HL-60/S4 (cell line): ENCODE results near the gene IDH3G.
"Not testable (repeated sequence)": the region's sequence is repeated elsewhere in the genome, so short reads cannot be mapped to it uniquely, and the experiment has no call there.

Experiments used
- in situ Hi-C: fragments of 300-500 bp; cut with MboI; formaldehyde crosslinking; loops from 2 replicates; pipeline ENCODE4 v1.14.3; 2022; ENCODE audit warnings: low sequenced_read_pairs

The IDH3G gene

DNA sequence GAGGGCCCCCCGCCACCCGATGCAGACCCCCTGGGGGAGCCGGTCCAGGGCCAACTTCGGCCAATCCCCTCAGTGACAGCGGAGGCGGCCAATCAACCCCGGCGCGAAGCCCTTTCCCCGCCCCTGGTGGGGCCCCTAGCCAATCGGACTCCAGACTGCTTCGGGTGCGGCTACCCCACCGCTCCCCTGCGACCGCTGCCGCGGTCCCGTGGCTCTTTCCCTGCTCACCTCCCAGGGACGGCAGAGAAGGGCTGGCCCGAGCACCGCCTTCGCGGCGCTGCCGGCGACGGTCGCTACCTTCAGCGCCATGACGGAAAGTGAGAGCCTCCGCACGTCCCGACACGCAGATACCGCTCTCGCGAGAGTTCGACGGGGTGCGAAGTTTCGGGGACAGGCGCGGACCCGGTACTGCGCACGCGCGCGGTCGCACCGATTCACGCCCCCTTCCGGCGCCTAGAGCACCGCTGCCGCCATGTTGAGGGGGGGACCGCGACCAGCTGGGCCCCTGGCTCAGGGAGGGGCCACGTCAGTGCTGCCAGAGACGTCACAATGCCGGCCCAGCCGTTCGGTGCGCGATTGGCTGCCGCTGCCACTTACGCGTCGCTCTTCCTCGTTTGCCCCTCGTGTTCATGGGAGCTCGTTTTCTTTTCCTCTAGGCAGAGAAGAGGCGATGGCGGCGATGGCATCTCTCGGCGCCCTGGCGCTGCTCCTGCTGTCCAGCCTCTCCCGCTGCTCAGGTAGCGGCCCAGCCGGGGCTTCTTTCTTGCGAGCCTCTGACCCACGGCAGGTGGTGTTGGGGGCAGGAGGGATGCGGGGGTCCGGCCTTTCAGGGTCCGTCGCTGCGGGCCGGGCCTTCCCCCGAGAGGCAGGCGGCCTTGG is at the start of gene IDH3G, which contains the start of gene SSR4:
IDH3G (minus strand) TSS at position 358 of the 879 bp plus-strand sequence; CDS start at position 309, 49 bp downstream.
SSR4 (plus strand) TSS at position 651 of the 879 bp plus-strand sequence; CDS start at position 671, 20 bp downstream.
- in situ Hi-C loops: no loop called here

DNA sequence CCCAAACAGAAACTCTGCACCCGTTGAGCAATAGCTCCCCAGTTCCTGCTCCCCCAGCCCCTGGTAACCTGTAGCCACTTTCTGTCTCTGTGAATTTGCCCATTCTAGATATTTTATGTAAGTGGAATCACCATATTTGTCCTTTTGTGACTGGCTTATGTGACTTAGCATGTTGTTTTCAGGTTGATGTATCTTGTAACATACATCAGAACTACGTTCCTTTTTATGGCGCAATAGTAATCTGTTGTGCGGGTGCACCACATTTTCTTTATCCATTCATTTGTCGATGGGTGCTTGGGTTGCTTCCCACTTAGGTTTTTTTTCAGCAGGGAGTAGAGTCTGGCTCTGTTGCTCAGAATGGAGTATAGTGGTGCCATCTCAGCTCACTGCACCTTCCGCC is 42.7 kb upstream of the IDH3G start:
- in situ Hi-C loops: no loop called here

DNA sequence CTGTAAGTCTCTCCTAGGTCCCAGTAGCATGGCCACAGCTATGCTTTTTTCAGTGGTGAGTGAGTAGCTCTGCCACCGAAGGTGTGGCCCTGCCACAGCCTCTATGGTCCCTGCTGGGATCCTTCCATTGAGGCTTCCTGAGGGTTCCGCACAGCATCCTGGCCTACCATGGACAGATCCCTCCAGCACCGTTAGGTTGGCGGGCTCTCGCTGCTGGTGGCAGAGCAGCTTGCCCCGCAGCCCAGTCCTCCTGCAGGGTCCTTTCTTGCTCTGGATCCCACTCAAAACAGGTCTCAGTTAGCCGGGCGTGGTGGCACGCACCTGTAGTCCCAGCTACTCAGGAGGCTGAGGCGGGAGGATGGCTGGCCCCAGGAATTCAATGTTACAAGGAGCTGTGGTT is 38.6 kb upstream of the IDH3G start:
- in situ Hi-C loops: no loop called here

DNA sequence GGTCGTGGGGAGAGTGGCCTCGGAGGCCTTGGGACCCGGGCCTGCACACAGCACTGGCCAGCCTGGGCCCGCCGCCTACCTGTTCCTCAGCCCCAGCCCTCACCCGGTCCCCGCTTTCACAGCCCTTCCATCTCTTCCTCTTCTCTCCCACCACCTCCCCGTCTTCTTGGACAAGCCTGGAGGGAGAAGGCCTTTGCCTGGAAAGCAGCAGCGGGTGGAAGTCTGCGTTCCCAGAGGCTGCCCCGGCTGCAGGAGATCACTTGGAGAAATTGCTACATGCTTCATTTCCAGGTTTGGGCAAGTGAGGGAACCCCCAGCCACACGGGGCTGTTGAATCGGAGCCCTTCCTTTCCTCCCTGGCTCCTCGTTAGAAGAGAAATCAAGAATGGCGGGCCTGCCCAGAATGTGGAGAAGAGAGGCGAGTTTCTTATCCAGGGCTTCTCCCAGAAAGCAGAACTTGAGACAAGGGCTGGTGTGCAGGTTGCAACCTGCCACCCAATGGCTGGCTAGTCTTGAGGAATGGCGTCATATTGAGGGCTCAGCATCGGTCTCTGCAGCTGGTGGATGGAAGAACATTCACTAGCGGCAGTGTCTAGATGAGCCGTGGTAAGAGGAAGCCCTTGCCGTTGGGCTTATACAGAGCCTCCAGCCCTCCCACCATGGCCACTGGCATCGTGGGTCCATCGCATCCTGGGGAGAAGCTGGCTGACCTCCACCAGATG is 37.4 kb upstream of the IDH3G start:
- in situ Hi-C loops: no loop called here

DNA sequence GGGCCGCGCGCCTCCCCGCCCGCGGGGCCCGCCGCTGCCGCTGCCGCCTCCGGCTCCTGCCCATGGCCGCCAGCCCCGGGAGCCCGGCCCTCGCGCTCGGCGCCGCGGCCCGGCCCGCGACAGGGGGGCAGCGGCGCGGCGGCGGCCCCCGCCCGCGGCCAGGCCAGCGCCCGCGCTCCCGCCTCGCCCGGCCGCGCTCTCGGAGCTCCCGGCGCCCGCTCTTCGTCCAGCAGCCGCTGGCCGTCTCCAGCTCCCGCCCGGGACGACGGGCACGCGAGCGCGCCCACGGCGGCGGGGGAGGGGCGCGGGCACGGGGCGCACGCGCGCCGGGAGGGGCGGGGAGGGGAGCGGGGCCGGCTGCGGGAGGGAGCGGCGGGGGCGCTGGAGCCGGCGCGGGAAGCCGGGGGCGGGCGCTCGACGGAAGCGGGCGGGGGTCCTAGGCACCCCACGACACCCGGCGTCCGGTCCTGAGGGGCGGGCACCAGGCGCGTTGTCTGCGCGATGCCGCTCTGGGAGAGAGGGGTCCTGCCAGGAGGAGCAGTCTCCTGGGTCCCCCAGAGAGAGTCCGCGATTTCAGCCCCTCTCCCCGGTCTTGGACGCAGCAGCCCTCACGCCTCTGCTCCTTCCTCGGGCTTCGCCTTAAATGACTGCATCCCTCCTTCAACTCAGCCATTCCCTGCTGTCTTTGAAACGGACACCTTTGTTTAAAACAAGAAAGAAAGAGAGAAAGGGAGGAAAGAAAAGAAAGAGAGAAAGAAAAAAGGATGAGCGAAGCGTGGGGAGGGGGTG is 36.7 kb upstream of the IDH3G start:
- in situ Hi-C loops: no loop called here

DNA sequence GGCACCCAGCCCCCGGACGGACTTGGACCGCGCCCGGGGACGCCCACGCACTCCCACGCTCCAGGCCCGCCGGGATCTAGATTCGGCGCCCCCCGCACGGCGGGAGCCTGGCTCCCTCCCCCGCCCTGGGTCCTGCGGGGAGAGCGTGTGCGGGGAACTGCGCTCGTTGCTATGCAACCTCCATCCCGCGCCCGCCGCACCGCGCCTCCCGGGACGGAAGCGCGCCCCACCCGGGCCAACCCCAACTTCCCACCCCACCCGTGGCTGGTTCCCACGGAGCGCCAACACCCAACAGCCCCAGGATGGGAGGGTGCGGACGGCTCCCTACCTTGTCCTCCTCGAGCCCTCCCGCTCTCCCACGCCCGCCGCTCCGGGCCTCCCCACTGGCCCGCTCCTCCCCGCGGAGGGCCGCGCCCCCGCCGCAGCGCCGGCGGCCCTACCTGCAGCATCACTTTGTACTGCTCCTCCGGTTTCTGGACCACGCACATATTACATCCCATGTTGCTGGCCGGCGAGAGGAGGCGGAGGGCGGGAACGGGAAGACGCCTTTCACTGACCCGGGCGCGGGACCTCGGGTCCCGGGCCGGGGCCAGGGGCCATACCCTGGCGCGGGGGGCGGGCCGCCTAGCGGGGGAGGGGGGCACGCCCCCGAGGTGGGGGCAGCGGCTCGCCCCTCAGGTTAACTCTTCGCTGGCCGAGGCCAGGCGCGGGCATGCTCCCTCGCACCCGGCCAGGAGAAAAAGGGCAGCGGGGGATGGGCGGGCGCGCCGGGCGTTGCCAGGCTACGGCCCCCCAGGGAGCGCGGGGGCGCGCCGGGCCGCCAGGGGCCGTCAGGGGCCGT is 35.8 kb upstream of the IDH3G start, which contains the start of gene PDZD4:
PDZD4 (minus strand) TSS at position 746 of the 841 bp plus-strand sequence; CDS start at position 500, 246 bp downstream.
- in situ Hi-C loops: no loop called here

DNA sequence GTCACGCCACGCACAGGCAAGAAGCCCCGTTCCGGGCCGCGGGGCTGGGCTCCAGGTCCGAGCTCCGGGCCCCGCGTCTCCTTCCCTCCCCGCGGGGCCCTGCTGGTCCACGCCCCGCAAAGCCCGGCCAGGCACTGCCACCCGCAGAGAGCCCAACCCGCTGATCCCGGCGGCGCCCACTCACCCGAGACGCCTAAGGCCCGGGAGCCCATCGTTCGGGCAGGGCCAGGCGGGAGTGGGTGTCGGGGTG is 35.3 kb upstream of the IDH3G start:
- in situ Hi-C loops: no loop called here

DNA sequence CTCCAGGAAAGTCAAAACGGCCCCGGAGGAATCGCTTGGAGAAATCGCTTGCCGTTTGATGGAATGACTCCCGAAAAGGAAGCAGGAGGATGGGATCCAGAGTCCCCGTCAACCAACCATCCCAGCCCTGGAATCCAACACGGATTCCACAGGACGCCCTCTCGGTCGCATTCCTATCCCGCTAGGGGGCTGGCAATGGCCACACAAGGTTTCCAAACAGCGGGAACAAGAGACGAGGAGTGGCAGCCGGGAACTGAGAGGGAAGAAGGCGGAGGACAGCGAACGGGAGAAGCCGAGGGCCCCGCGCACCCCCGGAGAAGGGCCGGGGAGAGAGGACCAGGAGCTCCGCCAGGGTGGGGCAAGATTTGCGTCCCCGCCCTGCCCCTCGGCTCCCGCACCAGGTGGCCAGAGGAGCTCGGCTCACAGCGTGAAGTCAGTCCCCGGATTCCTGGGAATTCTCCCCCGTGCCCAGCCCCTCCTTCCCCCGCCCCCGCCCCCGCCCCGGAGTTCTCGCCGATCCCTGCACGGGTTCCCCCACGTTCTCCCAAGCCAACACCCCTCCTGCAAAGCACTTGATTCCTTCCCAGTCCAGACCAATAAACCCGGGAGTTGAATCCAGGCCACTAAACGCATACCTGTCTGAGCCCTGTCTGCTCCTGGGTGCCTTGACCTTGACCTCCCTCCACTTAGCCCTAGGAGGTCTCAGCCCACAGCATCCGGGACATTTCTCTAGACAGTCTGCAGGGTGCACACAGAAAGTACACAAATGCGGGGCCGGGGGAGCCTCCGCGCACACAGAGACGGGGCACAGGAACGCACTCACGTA is 34.8 kb upstream of the IDH3G start:
- in situ Hi-C loops: no loop called here

DNA sequence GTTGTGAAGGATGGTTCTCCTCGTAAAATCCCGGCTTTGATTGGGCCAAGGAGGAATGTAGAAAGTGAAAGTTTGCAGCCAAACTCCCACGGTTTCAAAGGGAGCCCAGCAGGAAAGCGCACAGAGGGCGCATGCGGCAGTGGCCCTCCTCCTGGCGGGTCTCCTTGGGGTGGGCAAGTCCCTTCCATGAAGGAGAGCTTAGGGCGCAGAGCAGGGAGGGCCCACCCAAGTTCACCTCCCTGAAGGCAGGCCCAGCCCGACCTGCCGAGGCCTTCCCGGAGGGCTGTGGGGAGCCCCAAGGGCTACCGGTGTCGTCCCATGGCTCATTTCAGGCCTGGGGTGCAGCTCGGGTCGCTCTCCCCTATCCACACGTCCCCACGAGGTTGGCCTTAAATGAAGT is 34.1 kb upstream of the IDH3G start:
- in situ Hi-C loops: no loop called here

DNA sequence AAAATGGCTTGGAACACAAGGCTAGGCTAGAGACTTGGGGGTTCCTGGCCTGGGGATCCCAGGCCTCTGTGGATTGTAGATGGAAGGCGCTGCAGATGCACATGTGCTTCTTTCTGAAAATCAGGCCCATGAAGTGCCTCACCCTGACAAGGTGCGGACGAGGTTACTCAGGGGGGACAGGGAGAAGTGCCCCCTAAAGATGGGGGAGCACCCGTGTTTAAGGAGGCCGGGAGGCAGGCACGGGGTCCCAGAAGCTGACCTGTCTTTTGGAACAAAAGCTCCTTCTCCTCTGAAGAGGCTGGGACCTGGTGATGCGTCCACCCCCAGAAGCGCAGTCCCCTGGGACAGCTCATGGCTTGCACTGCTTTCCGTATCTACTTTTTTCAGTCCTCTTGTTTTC is 33.7 kb upstream of the IDH3G start:
- in situ Hi-C loops: no loop called here

DNA sequence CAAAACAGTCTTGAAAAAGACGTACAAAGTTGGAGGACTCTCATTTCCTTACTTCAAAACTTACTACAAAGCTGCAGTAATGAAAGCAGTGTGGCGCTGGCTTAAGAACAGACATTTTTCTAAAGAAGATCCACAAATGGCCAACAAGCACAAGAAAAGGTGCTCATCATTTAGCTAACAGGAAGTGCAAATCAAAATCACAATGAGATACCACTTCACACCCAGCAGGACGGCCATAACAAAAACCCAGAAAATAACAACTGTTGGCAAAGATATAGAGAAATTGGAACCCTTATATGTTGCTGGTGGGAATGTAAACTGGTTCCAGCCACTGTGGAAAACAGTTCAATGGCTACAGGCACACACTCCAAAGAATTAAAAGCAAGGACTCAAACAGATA is 32.8 kb upstream of the IDH3G start:
- in situ Hi-C loops: no loop called here

DNA sequence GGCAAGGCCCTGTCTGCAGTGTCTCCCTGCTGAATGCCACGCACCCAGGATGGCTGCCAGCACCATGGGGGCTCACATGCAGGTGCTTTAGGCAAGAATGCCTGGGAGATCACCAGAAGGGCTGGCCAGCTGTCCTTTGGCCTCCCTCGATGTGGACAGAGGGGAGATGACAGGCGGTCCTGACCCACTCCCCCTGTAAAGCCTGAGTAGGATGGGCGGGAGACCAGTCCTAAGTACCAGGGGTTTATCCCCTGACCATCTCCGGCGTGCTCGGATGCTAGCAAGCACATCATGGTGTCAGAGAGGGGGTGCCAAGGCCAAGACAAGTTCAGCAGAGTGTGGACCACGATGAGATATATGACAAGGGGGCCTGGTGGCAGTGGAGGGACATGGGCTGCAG is 30.9 kb upstream of the IDH3G start:
- in situ Hi-C loops: no loop called here

DNA sequence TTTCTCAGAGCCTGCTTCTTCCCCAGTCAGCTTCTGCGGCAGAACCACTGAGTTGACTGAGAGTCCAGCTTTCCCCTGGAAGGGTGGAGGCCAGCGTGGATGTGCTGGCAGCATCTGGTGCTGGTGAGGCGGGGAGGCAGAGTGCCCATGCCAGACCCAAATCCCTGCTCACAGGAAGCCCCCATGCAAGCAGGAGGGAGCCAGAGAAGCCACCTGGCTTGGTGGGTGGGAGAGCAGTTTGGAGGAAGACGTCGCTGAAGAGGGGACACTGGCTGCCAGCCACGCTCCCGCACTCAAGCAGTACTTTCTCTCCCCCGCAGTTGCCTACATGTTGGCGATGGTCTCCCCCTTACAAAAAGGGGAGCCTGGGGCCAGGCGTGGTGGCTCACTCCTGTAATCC is 30.2 kb upstream of the IDH3G start:
- in situ Hi-C loops: no loop called here

DNA sequence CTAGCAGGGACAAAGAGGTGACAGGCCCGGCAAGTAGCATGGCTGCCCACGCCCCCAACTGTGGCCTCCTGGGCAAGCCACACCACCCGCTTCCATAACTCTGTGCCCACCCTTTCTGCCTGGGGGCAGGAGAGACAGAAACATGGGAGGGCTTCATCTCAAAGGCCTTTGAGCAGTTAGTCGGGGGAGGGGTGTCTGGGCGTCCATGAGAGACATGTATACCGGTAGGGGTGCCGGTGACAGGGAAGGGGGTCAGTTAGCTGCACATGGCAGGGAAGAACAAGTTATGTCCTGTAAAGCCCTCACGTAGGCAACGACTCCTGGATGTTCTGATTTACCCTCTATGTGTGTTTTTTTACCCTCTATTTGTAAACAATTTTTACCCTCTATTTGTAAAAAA is 26.9 kb upstream of the IDH3G start:
- in situ Hi-C loops: no loop called here

DNA sequence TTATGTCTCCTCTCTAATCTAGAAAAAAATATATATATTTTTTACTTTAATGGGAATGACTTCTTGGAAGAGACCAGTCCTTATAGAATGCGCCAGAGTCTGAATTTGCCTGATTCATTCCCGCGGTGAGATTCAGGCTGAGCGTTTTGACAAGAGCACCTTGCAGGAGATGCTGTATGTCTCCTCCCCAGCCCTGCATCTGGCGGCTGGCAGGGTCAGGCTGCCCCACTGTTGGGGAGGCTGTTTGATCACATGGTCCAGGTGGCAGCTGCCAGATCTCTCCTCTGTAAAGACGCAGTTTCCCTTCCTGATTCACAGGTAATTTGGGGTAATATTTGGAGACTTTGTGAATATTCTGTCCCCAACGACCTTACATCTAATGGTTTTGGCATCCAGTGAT is 26.4 kb upstream of the IDH3G start:
- in situ Hi-C loops: no loop called here

DNA sequence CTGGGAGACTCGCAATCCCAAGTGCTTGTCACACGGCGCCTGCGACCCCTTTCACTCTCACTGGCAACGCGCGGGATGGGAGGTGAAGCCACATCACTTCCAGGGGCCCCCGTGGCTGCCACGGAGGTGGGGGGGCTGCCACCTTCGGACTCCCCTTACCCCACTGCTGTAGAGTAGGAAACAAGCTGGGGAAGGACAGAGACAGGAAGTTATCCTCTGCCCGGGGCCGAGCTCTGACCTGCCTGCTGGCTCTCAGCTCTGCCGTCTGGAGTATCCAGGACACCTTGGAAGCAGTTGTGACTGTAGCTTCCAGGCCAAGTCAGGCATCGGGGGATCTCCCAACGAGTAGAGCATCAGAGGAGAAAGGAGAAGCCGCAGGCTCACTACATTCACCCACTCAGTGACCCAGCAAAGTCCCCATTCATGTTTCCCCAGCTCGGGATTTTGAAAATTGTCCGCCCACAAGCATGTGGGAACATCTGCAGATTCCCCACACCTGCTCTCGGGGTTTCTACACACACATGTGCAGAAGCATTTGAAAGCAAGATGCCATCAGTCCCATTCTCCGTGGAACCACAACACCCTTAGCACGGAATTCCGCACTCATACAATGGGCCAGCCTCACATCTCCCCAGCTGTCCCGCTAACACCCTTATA is 25.3 kb upstream of the IDH3G start:
- in situ Hi-C loops: no loop called here

DNA sequence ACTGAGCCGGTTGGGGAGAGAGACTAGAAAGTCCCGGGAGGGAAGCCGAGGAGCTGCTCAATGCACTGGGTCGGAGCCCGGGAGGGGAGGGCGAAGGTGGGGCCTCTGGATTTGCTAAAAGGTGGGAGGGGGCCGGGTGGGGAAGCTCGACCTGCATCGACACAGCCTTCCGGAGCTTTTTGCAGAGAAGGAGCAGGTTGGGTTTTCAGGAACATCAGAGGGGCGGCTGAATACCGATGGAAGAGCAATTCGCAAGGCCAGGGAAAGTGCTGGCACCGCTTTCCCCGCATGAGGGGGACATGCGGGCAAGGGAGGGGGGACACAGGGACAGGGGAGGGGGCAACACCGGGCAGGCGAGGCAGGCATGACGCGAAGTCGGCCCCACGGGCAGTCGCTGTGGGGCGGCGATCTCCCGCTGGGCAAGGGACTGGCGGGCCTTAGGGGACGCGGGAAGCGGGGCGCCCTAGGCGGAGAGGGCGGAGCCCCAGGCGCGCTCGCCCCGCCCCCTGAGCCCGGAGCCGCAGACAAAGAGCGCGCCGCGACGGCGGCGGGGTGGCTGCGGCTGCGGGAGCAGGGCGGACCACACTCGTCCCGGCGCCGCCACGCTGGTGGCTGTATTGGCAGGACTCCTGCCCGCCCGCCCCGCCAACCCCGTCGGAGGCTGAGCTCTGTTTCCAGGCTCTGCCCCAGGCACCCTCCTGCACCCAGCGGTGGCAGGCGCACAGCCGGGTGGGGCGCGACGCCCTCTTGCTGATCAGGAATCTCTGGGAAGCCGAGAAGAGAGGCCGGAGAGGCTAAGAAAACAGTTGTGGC is 24.6 kb upstream of the IDH3G start:
- in situ Hi-C loops: no loop called here

DNA sequence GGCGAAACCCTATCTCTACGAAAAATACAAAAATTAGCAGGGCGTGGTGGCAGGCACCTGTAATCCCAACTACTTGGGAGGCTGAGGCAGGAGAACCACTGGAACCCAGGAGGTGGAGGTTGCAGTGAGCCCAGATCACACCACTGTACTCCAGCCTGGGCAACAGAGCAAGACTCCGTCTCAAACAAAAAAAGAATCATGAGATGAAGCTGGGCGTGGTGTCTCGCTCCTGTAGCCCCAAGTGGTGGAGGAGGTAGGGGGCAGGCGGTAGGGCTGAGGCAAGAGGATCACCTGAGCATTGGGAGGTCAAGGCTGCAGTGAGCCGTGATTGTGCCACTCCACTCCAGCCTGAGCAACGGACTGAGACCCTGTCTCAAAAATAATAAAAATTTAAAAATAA is 23.9 kb upstream of the IDH3G start:
- in situ Hi-C loops: not testable (repeated sequence)
